ENCODE data around the gene CARD14. TPM values are rescaled to one million over a fixed set of nuclear protein-coding genes. Genes with fewer than 3 reads are reported as not detected.

The CARD14 gene
- total RNA-seq, 1 experiment from 2014 or later, result 2.3 TPM

DNA sequence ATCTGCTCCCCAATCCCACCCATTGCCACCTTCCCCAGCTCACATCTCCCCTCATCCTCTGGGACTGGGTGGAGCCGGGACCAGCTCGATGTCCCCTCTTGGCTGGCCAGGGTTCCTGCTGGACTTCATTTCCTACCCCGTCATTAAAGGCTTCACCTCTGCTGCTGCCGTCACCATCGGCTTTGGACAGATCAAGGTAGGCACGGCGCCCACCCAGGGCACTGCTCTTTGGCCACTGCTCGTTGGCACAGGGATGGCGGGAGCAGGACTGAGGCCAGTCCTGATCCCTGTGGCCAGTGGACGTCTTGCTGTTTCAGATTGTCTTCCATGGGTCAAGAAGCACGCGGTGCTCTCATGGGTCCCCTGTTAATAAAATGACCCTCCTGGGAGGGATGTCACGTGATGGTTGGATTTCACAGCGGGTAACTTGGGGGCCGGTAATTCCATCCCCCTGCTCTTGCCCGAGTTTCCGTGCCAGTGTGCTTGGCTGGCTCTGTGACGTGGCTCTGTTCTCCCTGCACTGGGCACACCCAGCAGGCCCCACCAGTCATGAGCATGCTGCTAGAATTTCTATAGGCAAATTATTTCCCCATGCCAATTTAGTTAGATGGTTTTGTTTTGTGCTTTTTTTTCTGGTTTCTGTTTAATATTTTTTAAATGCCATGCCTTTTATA lies 53.4 kb downstream of the CARD14 start:
- Histone ChIP-seq H3K79me2 (ENCODE audit: low read length) (peaks cover 18% of the 10 kb centered on the region), H3F3A (ENCODE audit: low read length, unreplicated experiment) (no peaks in the 10 kb centered on the region), H2AFZ (ENCODE audit: low read length) (no peak overlapping the region), H3K36me3 (ENCODE audit: low read depth, low read length) (no peaks in the 10 kb centered on the region), H4K20me1 (ENCODE audit: low read length) (peaks cover 2% of the 10 kb centered on the region; the same call in 1 of the 2 replicates), H3K4me2 (ENCODE audit: low read length) (no peak overlapping the region), H3K27me3 (ENCODE audit: low read length) (no peaks in the 10 kb centered on the region), H3K9me2 (replicated peaks; ENCODE audit: low read length) (no peaks in the 10 kb centered on the region), H3K27ac (ENCODE audit: low read length) (no peak overlapping the region), H3K4me3 (ENCODE audit: low read length) (no peak overlapping the region), H3K9me3 (ENCODE audit: low read length) (no peaks in the 10 kb centered on the region), H3K9ac (ENCODE audit: low read length) (no peak overlapping the region), H3K4me1 (ENCODE audit: insufficient read depth, low read length) (peaks cover 20% of the 10 kb centered on the region)
- ATAC-seq (no peak), DNase-seq (no peak)
- CTCF ChIA-PET, result no interaction called here
- TF ChIP-seq EZH2 (IDR thresholded peaks at IDR 0.05; ENCODE audit: low read length, unreplicated experiment), result no peak
- no peak for TF ChIP-seq EZH2phosphoT487 (IDR thresholded peaks at IDR 0.05; ENCODE audit: borderline replicate concordance, low read length)
- TF ChIP-seq, protein P1, sequence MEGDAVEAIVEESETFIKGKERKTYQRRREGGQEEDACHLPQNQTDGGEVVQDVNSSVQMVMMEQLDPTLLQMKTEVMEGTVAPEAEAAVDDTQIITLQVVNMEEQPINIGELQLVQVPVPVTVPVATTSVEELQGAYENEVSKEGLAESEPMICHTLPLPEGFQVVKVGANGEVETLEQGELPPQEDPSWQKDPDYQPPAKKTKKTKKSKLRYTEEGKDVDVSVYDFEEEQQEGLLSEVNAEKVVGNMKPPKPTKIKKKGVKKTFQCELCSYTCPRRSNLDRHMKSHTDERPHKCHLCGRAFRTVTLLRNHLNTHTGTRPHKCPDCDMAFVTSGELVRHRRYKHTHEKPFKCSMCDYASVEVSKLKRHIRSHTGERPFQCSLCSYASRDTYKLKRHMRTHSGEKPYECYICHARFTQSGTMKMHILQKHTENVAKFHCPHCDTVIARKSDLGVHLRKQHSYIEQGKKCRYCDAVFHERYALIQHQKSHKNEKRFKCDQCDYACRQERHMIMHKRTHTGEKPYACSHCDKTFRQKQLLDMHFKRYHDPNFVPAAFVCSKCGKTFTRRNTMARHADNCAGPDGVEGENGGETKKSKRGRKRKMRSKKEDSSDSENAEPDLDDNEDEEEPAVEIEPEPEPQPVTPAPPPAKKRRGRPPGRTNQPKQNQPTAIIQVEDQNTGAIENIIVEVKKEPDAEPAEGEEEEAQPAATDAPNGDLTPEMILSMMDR (conservative IDR thresholded peaks at IDR 0.05; ENCODE audit: low read depth, low read length), result no peak
- intact Hi-C loops (cut with micrococcal nuclease), result no loop called here
- POLR2A ChIA-PET (ENCODE audit: unreplicated experiment), result no interaction called here
- no TSS peak for BruUV-seq (replicated peaks)

DNA sequence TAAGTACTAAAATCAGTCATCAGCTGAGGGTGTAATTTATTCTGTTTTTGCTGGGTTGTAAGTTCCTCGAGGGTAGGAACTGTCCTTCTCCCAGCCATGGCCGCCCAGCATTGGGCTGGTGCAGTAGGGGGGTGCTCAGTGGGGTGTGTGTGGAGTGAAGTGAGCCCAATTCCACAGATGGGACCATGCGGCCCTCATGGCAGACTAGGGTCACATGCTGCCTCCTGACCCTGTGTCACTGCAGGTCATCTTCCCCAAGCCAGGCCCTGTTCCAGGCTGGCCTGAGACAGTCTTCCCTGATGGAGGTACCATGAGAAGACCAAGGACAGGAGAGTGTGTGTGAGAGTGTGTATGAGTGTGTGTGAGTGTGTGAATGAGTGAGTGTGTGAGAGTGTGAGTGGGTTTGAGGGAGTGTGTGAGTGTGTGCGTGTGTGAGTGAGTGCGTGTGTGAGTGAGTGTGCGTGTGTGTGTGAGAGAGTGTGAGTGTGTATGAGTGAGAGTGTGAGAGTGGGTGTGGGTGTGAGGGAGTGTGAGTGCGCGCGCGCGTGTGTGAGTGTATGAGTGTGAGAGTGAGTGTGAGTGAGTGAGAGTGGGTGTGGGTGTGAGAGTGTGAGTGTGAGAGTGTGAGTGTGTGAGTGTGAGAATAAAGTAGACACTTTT lies 54.1 kb downstream of the CARD14 start:
- Histone ChIP-seq H3K36me3 (ENCODE audit: low read depth, low read length) (no peaks in the 10 kb centered on the region), H3K9ac (ENCODE audit: low read length) (no peak overlapping the region), H3K27me3 (ENCODE audit: low read length) (no peaks in the 10 kb centered on the region), H3K4me3 (ENCODE audit: low read length) (no peak overlapping the region), H3K9me3 (ENCODE audit: low read length) (no peaks in the 10 kb centered on the region), H3K27ac (ENCODE audit: low read length) (no peak overlapping the region), H3K9me2 (replicated peaks; ENCODE audit: low read length) (no peaks in the 10 kb centered on the region), H3K4me1 (ENCODE audit: insufficient read depth, low read length) (peaks cover 17% of the 10 kb centered on the region), H3K4me2 (ENCODE audit: low read length) (no peak overlapping the region), H3K79me2 (ENCODE audit: low read length) (peaks cover 11% of the 10 kb centered on the region), H3F3A (ENCODE audit: low read length, unreplicated experiment) (no peaks in the 10 kb centered on the region), H4K20me1 (ENCODE audit: low read length) (no peaks in the 10 kb centered on the region), H2AFZ (ENCODE audit: low read length) (no peak overlapping the region)
- intact Hi-C loops (cut with micrococcal nuclease), result no loop called here
- TF ChIP-seq, protein P1 (conservative IDR thresholded peaks at IDR 0.05; ENCODE audit: low read depth, low read length), result no peak
- TF ChIP-seq EZH2 (IDR thresholded peaks at IDR 0.05; ENCODE audit: low read length, unreplicated experiment), result no peak
- no peak for TF ChIP-seq EZH2phosphoT487 (IDR thresholded peaks at IDR 0.05; ENCODE audit: borderline replicate concordance, low read length)
- ChIA-PET CTCF (no interaction called here), POLR2A (ENCODE audit: unreplicated experiment) (no interaction called here)
- ATAC-seq (no peak), DNase-seq (no peak)
- BruUV-seq (replicated peaks), result no TSS peak

DNA sequence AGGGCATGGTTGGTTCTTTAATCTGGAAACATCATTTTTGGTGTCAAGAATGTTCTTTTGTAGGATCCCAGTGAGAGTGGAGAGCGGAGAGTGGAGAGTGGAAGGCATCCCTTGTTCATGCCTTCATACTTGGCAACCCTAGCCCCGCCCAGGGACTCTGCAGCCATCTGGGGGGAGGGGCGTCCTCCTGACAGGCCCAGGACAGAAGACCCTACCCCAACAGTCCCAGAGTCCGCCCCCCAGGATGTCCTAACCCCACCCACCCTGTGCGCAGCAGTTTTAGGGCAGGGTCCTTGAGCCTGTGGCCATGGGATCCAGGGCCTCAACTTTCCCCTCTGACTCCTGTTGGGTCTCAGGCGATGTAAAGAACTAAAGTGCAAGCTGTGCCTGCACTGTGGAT lies 54.9 kb downstream of the CARD14 start:
- H3K4me2 ChIP-seq (ENCODE audit: low read length), result no peak overlapping the region
- H3K9me3 ChIP-seq (ENCODE audit: low read length), result no peaks in the 10 kb centered on the region
- ChIA-PET POLR2A (ENCODE audit: unreplicated experiment) (no interaction called here), CTCF (no interaction called here)
- H3K9me2 ChIP-seq (replicated peaks; ENCODE audit: low read length), result no peaks in the 10 kb centered on the region
- no peak overlapping the region for H3K4me3 ChIP-seq (ENCODE audit: low read length)
- H3K4me1 ChIP-seq (ENCODE audit: insufficient read depth, low read length), result peaks cover 9% of the 10 kb centered on the region
- intact Hi-C loops (cut with micrococcal nuclease), result no loop called here
- H2AFZ ChIP-seq (ENCODE audit: low read length), result no peak overlapping the region
- TF ChIP-seq EZH2phosphoT487 (IDR thresholded peaks at IDR 0.05; ENCODE audit: borderline replicate concordance, low read length) (no peak), EZH2 (IDR thresholded peaks at IDR 0.05; ENCODE audit: low read length, unreplicated experiment) (no peak)
- TF ChIP-seq, protein P1 (conservative IDR thresholded peaks at IDR 0.05; ENCODE audit: low read depth, low read length), result no peak
- no peak overlapping the region for H3K27ac ChIP-seq (ENCODE audit: low read length)
- ATAC-seq (no peak), DNase-seq (no peak)
- H3K9ac ChIP-seq (ENCODE audit: low read length), result no peak overlapping the region
- H4K20me1 ChIP-seq (ENCODE audit: low read length), result no peaks in the 10 kb centered on the region
- no peaks in the 10 kb centered on the region for H3K27me3 ChIP-seq (ENCODE audit: low read length)
- no peaks in the 10 kb centered on the region for H3F3A ChIP-seq (ENCODE audit: low read length, unreplicated experiment)
- no peaks in the 10 kb centered on the region for H3K36me3 ChIP-seq (ENCODE audit: low read depth, low read length)
- H3K79me2 ChIP-seq (ENCODE audit: low read length), result peaks cover 4% of the 10 kb centered on the region
- BruUV-seq (replicated peaks), result no TSS peak

Data from PC-3 (cell line).